IMR-90 (cell line): ENCODE data around the gene MOCOS. TPM values are rescaled to one million over a fixed set of nuclear protein-coding genes. Genes with fewer than 3 reads are reported as not detected.
"Not testable (repeated sequence)": the region's sequence is repeated elsewhere in the genome, so short reads cannot be mapped to it uniquely, and the experiment has no call there.

Experiments used
- ATAC-seq: fragments of 200-7000 bp; cut with Tn5 transposase; 2 replicates; pipeline ENCODE4 v1.9.1; 2020; ENCODE audit warnings: low read depth, mild to moderate bottlenecking, moderate library complexity
- BruUV-seq: library from RNA; stranded (reverse); fragments of 400-500 nt; replicated peaks from 2 replicates; lab custom pipeline; 2021; lab: Mats Ljungman, UMichigan
- CTCF ChIA-PET: fragments of 300-600 bp; formaldehyde crosslinking; extraction: SDS; loops from one replicate; lab custom pipeline; 2021; ENCODE audit warnings: antibody characterized with exemption; lab: Yijun Ruan, JAX
- POLR2A ChIA-PET: fragments of 300-600 bp; sonication (Branson Sonifier 250); formaldehyde crosslinking; loops from one replicate; lab custom pipeline; 2022; ENCODE audit warnings: antibody characterized with exemption; ENCODE audit not compliant: unreplicated experiment; lab: Charles Lee
- DNase-seq: peaks from one replicate; pipeline ENCODE4 v3.0.0; 2013
- H2AFZ ChIP-seq: replicated peaks from 2 replicates; pipeline ENCODE3; 2013; ENCODE audit warnings: low read length, mild to moderate bottlenecking; ENCODE audit not compliant: poor library complexity
- H2AK5ac ChIP-seq: 2 replicates; pipeline ENCODE4 v1.6.1; 2013; ENCODE audit warnings: low read depth, low read length, inconsistent platforms
- H2AK9ac ChIP-seq: replicated peaks from 2 replicates; pipeline ENCODE3; 2013; ENCODE audit warnings: mild to moderate bottlenecking, low read depth, low read length, moderate library complexity; ENCODE audit not compliant: poor library complexity
- H2BK120ac ChIP-seq: 2 replicates; pipeline ENCODE4 v1.6.1; 2013; ENCODE audit warnings: low read depth, low read length, inconsistent platforms
- H2BK15ac ChIP-seq: 3 replicates; pipeline ENCODE4 v1.6.1; 2013; ENCODE audit warnings: low read depth, low read length, inconsistent platforms
- H2BK20ac ChIP-seq: 2 replicates; pipeline ENCODE4 v1.6.1; 2013; ENCODE audit warnings: low read depth, mild to moderate bottlenecking, inconsistent platforms, low read length, moderate library complexity
- H2BK5ac ChIP-seq: 2 replicates; pipeline ENCODE4 v1.6.1; 2013; ENCODE audit warnings: mild to moderate bottlenecking, low read depth, low read length, inconsistent platforms; ENCODE audit not compliant: poor library complexity, severe bottlenecking
- H3K14ac ChIP-seq: replicated peaks from 2 replicates; pipeline ENCODE4 v1.6.1; 2013; ENCODE audit warnings: low read depth, low read length, inconsistent platforms
- H3K18ac ChIP-seq: 2 replicates; pipeline ENCODE4 v1.6.1; 2013; ENCODE audit warnings: low read depth, low read length, control low read depth
- H3K23ac ChIP-seq: 2 replicates; pipeline ENCODE4 v1.6.1; 2013; ENCODE audit warnings: low read depth, low read length, inconsistent platforms
- H3K27ac ChIP-seq: 2 replicates; pipeline ENCODE4 v1.5.1; 2013; ENCODE audit warnings: mild to moderate bottlenecking, control low read depth, low read length; ENCODE audit not compliant: insufficient read depth
- H3K27me3 ChIP-seq: 2 replicates; pipeline ENCODE4 v1.6.1; 2013; ENCODE audit warnings: low read length; ENCODE audit not compliant: control insufficient read depth, insufficient read depth
- H3K36me3 ChIP-seq: 2 replicates; pipeline ENCODE4 v1.6.1; 2013; ENCODE audit warnings: low read length, mixed read lengths; ENCODE audit not compliant: control insufficient read depth, insufficient read depth
- H3K4ac ChIP-seq: 2 replicates; pipeline ENCODE4 v1.6.1; 2013; ENCODE audit warnings: low read depth, low read length, inconsistent platforms
- H3K4me1 ChIP-seq: 2 replicates; pipeline ENCODE4 v1.6.1; 2013; ENCODE audit warnings: low read length, mixed read lengths; ENCODE audit not compliant: control insufficient read depth, insufficient read depth
- H3K4me2 ChIP-seq: 2 replicates; pipeline ENCODE4 v1.6.1; 2013; ENCODE audit warnings: low read depth, mild to moderate bottlenecking, control low read depth, low read length, moderate library complexity
- H3K4me3 ChIP-seq: 2 replicates; pipeline ENCODE4 v1.5.1; 2013; ENCODE audit warnings: low read depth, mild to moderate bottlenecking, control low read depth, low read length, moderate library complexity; ENCODE audit not compliant: insufficient read depth
- H3K56ac ChIP-seq: 2 replicates; pipeline ENCODE4 v1.6.1; 2013; ENCODE audit warnings: low read length, inconsistent platforms; ENCODE audit not compliant: insufficient read depth; ENCODE audit errors: extremely low read depth
- H3K79me1 ChIP-seq, 2 experiments: 2 replicates each; pipeline ENCODE4 v1.6.1; 2013; ENCODE audit warnings: low read length in 2 of 2, inconsistent platforms in 1 of 2, low read depth in 1 of 2
- H3K9ac ChIP-seq: 2 replicates; pipeline ENCODE4 v1.6.1; 2013; ENCODE audit warnings: low read depth, low read length, control low read depth
- H3K9me1 ChIP-seq: 2 replicates; pipeline ENCODE4 v1.6.1; 2013; ENCODE audit warnings: low read length, inconsistent platforms; ENCODE audit not compliant: insufficient read depth
- H3K9me3 ChIP-seq: 2 replicates; pipeline ENCODE4 v1.6.1; 2013; ENCODE audit warnings: low read length; ENCODE audit not compliant: control insufficient read depth, insufficient read depth
- H4K20me1 ChIP-seq: 2 replicates; pipeline ENCODE4 v1.6.1; 2013; ENCODE audit warnings: low read length, inconsistent platforms; ENCODE audit not compliant: insufficient read depth
- H4K5ac ChIP-seq: 2 replicates; pipeline ENCODE4 v1.6.1; 2013; ENCODE audit warnings: mild to moderate bottlenecking, low read depth, low read length, control low read depth
- H4K8ac ChIP-seq, 2 experiments: 2 replicates each; pipeline ENCODE4 v1.6.1; 2013; ENCODE audit warnings: low read depth in 2 of 2, low read length in 2 of 2, control low read depth in 1 of 2, inconsistent platforms in 1 of 2
- H4K91ac ChIP-seq: 2 replicates; pipeline ENCODE4 v1.6.1; 2013; ENCODE audit warnings: low read depth, low read length, inconsistent platforms; ENCODE audit not compliant: insufficient read depth
- WGBS, 2 experiments: methylation state at CpG; one replicate each; pipeline versions ENCODE4 v1.1.5 to v1.1.7; 2013; ENCODE audit warnings: missing lambda C conversion rate in 2 of 2; ENCODE audit not compliant: insufficient read length in 1 of 2; ENCODE audit errors: extremely low coverage in 2 of 2; 5-methylcytosine and 5-hydroxymethylcytosine counted together
- dilution Hi-C: fragments of 300-500 bp; cut with HindIII; formaldehyde crosslinking; loops from one replicate; pipeline ENCODE4 v1.14.3; 2018; ENCODE audit warnings: low sequenced_read_pairs; ENCODE audit not compliant: unreplicated experiment
- in situ Hi-C: fragments of 300-500 bp; cut with MboI; formaldehyde crosslinking; loops from 3 replicates; pipeline ENCODE4 v1.14.3; 2019; ENCODE audit warnings: low sequenced_read_pairs, inconsistent platforms, mixed read lengths
- intact Hi-C: fragments of 100-400 bp; cut with micrococcal nuclease; formaldehyde crosslinking; loops from 2 replicates; pipeline ENCODE4 v1.10.0; 2022
- polyA plus RNA-seq, 3 experiments: library from polyadenylated mRNA; depleted of rRNA; stranded (reverse); fragments of >200 nt; gene quantifications; 2 replicates each; pipeline ENCODE4 v1.2.3, GENCODE V29; 2012; ENCODE audit warnings: low replicate concordance in 1 of 3
- total RNA-seq: library from RNA; depleted of rRNA; stranded (reverse); fragments of >200 nt; gene quantifications from 2 replicates; pipeline ENCODE4 v1.2.3, GENCODE V29; 2012

Gene MOCOS
- total and polyA plus RNA-seq, 2 of the 4 experiments (the other 2 are of a cell fraction) = 1.1 to 2.2 TPM

- in situ Hi-C loops, H2BK120ac ChIP-seq, H3K56ac ChIP-seq, H3K27ac ChIP-seq, BruUV-seq, H3K9ac ChIP-seq, H4K8ac ChIP-seq, POLR2A ChIA-PET, H4K91ac ChIP-seq, H3K27me3 ChIP-seq, H3K18ac ChIP-seq, H2BK20ac ChIP-seq, H3K14ac ChIP-seq, H3K4me3 ChIP-seq, H2BK5ac ChIP-seq, H3K4ac ChIP-seq, H2AK9ac ChIP-seq, H2BK15ac ChIP-seq, DNase-seq, dilution Hi-C loops, H4K20me1 ChIP-seq, CTCF ChIA-PET, H2AK5ac ChIP-seq, H4K5ac ChIP-seq, ATAC-seq, H3K9me3 ChIP-seq, H3K4me2 ChIP-seq, intact Hi-C loops, H2AFZ ChIP-seq, H3K4me1 ChIP-seq: not testable (repeated sequence)
- Histone ChIP-seq H3K79me1 (peaks cover 3 to 26% of the 10 kb centered on the region in 2 experiments), H3K36me3 (peaks cover 43% of the 10 kb centered on the region), H3K9me1 (peaks cover 10% of the 10 kb centered on the region), H3K23ac (0 out of 2 replicates have a peak overlapping the region, but pooled peaks have one; percentile 48)
- WGBS, 2 experiments = no CpG with 5 or more reads among the region's 3 CpGs
Measured at GRCh38 chr18:36168296-36168695, 19.0 kb upstream of the MOCOS start.
